T1000 (cell line): ENCODE data around the gene LACRT.
A peak's percentile ranks its signal among the peaks of the same experiment; 100 is the strongest.
"Not testable (repeated sequence)": the region's sequence is repeated elsewhere in the genome, so short reads cannot be mapped to it uniquely, and the experiment has no call there.

ENCODE experiments used
- DNase-seq: peaks from one replicate; lab custom pipeline; 2025; ENCODE audit warnings: mixed read lengths; lab: John Stamatoyannopoulos, UW

LACRT gene

DNA sequence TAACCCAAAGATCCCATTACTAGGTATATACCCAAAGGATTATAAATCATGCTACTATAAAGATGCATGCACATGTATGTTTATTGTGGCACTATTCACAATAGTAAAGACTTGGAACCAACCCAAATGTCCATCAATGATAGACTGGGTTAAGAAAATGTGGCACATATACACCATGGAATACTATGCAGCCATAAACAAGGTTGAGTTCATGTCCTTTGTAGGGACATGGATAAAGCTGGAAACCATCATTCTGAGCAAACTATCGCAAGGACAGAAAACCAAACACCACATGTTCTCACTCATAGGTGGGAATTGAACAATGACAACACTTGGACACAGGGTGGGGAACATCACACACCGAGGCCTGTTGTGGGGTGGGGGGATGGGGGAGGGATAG, 4.4 kb upstream of the LACRT start:
- DNase-seq: not testable (repeated sequence)

DNA sequence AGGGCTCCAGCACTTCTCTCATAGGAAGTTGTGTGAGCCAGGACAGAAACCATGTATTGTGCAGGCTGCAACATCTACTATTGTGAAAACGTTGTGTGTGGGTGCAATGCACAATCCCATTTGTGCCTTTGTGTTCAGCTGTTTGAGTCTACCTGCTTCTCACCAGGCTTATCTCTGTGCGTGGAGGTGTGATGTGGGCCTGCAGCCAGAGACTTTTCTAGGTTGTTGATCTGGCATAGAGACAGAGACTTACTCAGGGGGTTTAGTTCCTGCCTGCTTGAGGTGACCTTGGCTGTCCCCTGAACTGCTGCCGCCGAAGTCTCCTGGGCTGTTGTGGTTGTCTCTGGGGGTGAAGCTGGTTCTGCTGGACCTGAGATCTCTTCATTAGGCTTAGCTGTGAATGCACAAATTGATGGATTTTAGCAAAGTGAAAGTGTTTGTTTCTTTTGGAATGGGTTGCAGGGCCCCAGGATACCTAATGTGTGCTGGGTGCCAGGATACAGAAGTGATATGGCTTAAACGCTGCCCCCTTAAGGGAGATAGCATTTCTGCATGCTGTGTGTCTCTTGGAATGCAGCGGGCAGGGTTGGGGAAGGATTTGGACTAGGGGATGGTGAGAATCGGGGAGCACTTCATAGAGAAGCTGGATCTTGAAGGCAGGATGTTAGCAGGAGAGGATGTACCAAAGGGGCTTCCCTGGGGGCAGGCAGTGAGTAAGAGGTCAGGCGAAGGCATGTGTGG, 2.5 kb downstream of the LACRT start:
- DNase-seq: no peak

DNA sequence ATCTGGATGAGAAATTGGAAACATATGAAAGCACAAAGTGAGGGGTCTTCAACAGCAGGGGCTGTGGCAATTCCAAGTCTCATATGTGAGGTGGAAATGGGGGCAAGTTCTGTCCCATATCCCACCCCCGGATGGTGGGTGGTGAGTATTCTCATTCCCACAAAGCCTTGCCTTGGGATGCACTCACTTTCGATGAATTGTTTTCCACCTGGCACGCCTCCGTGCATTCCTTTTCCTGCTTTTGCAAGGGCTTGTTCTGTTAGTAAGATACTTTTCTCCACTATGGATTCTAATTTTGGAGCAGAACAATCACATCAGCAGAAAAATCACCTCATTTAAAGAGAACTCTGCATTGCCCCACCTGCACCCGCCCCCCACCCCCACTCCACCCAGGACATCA, 3.1 kb downstream of the LACRT start:
- no peak for DNase-seq

DNA sequence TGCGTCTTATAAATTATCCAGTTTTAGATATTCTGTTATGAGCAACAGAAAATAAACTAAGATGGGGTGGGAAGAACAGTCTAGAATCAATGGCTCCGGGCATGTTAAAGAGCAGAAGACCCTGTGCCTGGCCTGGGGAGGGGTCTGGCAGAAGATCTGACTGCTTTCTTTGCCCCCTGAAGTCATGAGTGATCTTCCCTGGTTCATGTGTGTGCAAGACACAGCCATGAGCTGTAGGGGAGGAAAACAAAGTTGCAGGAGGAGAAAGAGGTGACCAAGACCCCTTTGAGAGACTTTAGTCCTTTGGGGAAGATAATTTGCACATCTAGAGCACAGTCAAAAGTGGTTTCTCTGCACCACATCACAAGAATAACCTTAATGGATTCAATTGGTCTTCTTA, 4.8 kb downstream of the LACRT start:
- DNase-seq: no peak

DNA sequence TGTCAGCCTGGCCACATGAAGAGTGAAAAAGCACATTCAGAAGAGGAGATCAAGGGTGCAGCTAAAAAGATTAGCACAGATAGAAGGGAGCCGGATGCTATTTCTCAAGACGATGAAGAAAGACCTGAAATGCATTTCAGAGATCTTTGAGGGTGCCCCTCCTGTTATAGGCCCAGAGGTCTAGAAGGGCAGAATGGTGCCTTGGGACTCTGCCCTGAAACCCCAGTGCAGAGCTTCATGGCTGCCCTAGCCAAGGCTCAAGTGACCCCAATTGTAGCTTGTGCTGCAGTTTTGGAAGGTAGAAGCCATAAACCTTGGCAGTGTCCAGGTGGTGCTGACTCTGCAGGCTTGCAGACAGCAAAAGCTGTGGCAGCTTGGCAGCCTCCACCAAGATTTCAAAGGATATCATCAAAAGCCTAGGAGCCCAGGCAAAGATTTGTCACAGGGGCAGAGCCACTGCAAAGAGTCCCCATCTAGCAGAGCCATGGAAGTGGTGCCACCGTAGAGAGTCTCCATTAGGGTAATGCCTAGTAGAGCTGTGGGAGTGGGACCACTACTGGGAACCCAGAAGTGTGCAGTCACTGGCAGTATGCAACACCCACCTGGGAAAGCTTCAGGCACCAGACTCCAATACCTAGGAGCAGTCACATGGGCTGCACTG, 6.4 kb downstream of the LACRT start:
- DNase-seq: no peak

DNA sequence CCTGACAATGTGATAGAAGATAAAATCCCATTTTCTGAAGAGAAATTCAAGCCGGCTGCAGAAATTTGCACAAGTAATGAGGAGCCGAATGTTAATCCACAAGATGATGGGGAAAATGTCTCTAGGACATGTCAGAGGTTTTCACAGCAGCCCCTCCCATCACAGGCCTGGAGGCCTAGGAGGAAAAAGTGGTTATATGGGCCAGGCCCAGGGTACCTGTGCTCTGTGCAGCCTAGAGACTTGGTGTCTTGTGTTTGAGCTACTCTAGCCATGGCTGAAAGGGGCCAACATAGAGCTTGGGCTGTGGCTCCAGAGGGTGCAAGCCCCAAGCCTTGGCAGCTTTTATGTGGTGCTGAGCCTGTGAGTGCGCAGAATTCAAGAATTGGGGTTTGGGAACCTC, 7.4 kb downstream of the LACRT start:
- DNase-seq: no peak

DNA sequence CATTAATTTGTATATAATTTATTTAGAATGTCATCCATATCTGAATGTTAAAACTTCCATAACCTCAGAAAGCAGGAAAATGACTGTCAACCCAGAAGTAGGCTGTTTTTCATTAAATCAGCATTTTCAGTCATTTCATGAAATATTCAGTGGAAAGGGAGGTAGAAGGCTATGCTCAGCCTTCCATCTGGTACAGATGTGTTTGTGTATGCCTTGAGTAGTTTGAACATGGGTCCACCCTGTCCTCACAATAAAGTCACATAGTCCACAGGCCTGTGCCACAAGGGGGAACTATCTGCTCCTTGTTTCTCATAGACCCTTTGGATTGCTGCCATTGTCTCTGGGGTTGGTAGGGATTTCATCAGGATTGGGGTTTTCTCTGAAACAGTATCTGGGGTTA, 9.1 kb downstream of the LACRT start:
- DNase-seq: no peak

DNA sequence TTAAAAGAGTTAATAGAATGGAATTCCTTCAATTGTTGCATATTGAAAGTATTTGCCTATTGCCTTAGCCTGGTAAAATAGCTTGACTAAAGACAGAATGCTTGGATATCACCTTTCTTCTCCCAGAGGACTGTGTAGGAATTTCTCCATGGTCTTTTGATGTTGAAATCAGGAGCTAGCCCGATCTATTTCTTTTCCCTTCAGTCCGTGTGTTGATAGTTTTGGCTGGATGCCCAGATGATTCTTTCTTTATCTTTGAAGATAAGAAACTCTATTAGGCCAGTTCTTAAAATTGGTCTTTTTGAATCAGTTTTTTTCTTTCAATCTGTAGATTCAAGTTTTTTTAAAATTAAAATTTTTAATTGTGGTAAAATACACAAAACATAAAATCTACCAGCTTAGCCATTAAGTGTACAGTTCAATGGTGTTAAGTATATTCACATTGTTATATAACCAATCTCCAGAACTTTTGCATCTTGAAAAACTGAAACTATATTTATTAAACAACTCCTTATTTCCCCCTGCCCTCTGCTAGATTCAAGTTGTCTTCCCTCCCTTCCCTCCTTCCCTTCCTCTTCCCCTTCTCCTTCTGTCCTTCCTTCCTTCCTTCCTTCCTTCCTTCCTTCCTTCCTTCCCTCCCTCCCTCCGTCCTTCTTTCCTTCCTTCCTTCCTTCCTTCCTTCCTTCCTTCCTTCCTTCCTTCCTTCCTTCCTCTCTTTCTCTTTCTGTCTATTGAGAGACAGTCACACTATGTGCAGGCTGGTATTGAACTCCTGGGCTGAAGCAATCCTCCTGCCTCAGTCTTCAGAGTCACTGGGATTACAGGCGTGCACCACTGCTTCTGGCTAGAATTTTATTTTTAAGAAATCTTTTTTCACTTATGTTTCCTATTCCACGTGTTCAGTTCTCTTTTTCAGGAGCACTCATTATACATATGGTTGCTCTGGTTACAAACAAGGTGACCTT, 10.1 kb downstream of the LACRT start:
- DNase-seq: no peak

DNA sequence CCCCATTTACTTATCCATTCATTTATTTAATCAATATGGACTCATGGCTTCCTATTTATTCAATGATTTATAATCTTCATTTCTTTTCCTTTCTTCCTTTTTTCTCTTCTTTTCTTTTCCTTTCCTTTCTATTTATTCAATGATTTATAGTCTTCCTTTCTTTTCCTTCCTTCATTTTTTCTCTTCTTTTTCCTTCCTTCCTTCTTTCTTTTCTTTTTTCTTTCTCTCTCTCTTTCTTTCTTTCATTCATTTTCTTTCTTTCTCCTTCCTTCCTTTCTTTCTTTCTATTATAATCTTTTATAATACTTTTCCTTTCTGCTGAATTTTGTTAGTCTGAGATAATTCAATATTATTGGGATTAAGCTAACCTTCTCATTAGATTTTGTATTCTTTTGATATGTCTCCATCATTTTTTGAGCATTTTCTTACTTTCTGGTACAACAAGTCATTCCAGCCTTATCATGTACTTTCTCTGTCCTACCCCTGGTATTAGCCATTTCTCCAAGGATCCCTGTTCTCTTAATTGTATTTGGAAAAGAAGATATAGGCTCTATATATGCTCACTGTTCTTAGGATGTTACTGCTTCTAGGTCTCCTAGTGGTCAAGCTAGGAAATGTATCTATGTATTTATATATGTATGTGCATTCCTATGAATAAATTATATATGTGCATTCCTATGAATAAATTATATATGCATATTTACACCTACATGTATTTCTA, 12.1 kb downstream of the LACRT start:
- no peak for DNase-seq

DNA sequence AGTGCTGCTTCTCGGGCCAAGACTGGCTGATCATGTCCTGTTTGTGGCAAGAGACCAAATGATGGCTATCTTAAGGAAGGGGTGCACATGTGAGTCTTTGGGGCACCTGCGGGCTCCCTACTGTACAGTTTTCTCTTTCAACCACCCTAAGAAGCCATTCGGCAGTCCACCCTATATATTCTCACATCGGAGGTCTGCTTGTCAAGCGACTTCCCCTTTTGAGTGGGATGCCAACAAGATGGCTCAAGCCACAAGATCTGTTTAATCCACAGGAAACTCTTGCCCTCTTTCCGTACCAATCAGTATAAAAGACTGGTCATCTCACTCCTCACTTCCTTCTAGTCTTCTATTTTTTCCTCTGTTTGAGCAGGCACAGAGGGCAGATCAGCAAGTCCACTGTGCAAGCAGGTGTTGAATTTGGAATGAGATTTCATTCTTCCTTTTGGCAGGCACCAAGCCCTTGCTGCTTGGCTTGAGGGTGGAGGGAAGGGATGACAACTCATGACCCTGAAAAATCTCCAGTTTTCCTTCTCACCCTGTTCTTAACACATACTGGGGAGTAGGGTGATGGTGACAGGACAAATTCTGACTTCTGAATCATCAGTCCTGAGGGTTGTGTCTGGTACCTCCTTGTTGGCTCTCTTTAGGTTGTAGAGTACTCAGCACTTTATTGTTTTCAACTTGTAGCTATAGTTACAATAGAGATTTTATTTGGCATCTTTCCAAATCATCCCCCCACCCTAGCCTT, 17.6 kb downstream of the LACRT start:
- no peak for DNase-seq

DNA sequence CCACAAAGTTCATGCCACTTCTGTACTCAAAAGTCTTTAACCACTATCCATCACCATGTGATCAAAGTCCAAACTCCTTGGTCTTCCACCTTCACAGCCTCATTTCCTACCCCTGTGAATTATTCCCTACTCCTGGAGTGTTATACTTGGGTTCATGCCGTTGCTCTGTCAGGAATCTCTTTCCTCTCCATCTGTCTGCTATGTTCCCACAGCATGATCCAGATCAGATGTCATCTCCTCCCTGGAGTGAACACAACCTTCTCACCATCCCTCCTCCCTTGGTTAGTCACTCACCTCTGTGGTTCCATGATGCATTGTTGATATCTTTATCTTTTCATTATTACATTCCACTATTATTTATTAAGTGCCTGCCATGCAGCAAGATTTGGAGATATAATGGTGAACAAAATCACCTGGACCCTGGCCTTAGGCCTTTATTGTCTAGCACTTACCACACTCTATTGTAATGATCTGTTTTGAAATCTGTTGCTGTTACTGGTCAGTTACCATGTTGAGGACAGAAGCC, 22.4 kb downstream of the LACRT start:
- no peak for DNase-seq

DNA sequence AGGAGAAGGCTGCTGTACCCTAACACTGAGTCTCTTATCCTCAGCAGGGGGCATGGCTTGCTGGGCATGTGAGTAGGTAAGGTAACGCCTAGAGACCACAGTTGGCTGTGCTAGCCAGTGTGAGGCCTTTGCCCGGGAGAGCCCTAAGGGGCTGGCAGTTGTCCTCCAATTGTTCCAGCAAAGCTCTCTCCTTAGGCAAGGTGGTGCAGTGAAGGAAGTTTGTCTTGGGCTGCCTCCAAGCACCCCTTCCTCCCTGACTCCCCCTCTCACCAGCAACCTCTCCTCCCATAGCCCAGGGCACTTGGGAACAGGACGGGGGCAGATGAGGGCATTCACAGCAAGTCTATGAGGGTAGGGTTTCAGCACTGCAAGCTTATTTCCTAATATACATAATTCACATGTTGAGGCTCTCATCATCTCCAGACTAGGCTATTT, 23.0 kb downstream of the LACRT start:
- no peak for DNase-seq

DNA sequence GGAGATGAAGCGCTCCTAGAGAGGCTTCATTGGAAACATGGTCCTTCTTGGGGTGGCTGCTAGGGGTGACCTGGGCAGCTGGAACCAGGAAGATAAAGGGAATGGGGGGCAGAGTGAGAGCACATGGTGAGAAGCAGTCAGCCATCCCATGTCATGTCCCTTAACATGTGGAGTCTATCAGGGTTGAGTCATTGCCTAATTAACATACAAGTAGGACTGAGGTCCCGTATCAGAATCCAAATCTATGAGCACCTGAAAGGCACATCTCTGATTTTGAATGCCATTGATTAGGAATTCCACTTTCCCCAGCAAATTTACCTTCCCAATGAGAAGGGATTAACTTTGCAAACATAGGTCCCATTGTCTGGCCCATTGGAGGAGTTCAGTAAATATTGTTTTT, 25.9 kb downstream of the LACRT start:
- DNase-seq: no peak

DNA sequence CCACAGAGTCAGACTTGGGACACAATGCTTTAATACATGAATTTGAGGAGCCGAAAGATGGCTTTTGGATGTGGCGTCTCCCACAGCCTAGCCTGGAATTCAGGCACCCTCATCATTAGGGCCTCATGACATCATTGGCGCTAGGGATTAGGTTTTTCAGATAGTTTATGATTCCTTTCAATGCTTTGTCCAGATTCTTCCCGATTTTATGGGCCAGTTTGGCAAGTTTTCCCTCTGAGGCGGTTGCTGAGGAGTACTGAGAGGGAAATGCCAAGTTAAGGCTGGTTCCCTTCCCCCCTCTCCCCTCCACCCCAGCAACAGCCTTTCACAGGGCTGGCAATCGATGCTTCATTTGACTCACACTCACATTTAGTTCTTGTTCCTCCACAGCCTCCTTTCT, 26.5 kb downstream of the LACRT start:
- no peak for DNase-seq

DNA sequence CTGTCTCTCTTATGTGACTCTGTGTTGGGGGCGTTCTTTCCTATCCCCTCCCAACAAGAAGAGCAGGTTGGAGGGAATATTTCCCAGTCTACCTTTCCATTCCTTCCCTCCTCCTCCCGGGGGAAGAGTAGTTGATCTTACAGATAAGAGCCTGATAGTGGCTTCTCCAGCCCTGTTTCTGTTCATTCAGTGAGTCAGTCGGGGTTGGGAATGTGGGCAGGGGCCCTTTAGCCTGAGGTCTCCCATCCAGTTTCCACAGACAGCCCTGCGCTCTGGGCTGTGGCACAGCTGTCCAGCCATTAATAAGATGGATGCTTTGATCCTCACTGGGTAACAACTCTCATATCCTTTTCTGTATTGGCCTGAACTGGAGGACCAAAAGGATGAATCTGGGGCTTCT, 28.1 kb downstream of the LACRT start:
- DNase-seq: no peak

DNA sequence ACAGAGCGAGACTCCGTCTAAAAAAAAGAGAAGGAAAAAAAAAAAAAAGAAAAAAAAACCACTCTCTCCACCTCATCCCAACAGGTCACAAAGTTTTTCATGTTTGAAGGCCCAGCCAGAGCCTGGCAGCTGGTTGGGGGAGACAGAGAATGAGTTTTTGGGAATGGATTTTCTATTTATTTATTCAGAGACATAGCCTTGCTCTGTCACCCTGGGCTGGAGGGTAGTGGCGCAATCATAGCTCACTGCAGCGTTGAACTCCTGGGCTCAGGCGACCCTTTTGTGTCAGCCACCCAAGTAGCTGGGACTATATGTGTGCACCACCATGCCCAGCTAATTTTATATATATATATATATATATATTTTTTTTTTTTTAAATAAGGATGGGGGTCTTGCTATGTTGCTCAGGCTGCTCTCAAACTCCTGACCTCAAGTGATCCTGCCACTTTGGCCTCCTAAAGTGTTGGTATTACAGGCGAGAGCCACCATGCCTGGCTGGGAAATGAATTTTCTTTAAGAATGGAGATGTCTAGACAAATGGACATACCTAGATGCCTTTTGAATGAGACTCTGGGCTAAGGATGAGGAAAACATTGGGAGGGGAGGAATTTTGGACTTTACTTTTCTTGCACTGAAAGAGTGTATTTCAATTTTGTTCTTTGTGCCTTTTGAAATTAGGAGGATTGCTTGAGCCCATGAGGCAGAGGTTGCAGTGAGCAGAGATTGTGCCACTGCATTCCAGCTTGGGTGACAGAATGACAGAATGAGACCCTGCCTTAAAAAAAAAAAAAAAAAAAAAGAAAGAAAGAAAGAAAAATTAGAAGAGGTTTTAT, 29.3 kb downstream of the LACRT start:
- DNase-seq: no peak

DNA sequence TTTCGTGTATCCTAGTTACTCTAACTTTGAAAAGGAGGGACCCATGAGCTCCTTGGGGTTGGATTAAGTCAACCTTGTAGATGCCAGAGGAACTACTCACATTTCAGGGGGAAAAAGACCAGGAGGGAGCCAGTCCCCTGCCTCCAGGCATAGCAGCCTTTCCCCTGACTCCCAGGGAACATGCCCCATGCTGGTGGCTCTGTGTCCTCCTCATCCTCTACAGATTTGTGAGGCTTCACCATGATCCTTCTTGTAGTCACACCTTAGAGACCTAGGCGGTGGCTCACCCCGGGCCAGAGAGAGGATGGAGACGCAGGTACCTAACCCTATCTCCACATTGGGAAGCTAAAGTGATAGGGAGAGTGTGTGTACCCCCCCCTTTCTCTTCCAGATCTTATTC, 30.3 kb downstream of the LACRT start:
- no peak for DNase-seq

DNA sequence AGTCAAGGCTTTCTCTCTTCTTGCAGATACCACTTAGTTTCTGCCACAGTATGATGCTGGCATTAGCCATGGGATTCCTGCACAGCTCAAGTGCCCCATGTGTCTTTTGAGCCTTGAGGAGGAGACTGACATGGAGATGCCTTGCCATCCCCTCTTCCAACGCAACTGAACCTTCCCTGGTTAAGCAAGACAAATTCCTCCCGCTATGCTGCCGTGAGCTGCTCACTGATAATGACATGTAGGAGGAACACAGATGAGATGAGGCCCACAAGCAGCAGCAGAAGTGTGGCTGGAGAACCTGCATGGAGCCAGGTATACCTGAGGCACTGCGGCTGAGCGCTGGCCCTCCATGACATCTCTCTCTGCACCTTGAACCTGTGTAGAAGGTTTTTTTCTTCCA, 30.8 kb downstream of the LACRT start:
- DNase-seq: no peak

DNA sequence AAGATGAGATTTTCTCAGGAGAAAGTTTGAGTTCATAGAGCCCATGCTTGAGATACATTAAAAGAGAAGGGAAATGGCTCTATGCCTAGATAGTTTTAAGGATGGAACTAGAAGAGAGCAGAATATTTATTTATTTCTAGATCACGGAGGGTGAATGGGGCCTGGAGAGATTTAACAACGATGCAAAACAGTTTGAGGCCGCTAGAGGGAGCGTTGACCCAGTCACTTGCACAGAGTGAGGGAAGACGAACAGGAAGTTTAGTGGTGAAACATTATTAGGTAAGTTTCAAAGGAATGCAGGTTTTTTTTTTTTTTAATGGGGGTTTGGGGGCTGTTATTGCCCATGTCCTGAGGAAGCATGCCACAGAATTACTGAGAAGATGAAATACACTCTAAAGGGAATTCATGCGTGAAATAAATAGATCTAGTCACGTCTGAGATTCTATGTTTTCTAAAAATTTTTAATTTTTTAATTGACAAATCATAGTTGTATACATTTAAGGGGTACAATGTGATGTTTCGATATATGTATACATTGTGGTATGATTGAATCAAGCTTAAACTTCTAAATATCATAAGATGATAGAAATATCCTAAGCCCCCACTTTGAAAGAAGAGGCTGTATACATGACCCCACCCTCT, 31.4 kb downstream of the LACRT start:
- DNase-seq: peak; percentile 7

DNA sequence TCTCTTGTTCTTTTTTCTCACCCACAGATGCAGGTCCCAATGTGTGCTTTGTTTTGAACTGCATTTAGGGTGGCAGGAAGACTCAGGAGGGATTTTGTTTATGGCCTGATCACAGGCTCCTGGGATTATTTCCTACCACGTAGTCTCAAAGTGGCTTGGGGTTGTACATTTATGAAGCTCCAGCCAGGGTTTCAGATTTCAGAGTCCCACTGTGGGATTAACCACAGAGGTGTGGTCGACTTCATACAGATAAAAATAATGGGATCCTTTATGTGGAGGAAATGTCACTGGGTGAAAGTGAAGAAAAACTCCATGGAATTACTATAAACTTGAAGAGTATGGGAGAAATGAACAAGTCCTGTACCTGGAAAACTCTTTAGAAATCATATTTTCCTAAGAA, 32.0 kb downstream of the LACRT start:
- DNase-seq: no peak
